HFF-Myc (cell line): ENCODE data around the gene TRAPPC2L.
A peak's percentile ranks its signal among the peaks of the same experiment; 100 is the strongest.

Experiments
- DNase-seq: peaks from one replicate; pipeline ENCODE4 v3.0.0-alpha.2; 2011; ENCODE audit warnings: low read depth; ENCODE audit errors: extremely low read depth
- H3K4me3 ChIP-seq: replicated peaks from 2 replicates; pipeline ENCODE4 v1.5.1; 2011; ENCODE audit warnings: low read depth, mild to moderate bottlenecking, control low read depth, low read length
- CTCF ChIP-seq: IDR thresholded peaks from 2 replicates; pipeline ENCODE4 v1.5.1; 2012; ENCODE audit warnings: mild to moderate bottlenecking, low read depth, low read length, control low read depth; ENCODE audit errors: missing control alignments

TRAPPC2L gene

GRCh38 chr16:88856828-88857727, at the start of gene TRAPPC2L, which contains the start of gene GALNS:
Gene TRAPPC2L (plus strand): TSS chr16:88857127. CDS start chr16:88857151, 24 bp downstream.
Gene GALNS (minus strand): TSS chr16:88856947. CDS start chr16:88856877, 70 bp downstream.
- no peak for TF ChIP-seq CTCF
- peak; percentile 77 for DNase-seq
- H3K4me3 ChIP-seq = peak within 1 kb of the TSS; percentile 98

- no peak overlapping the region for H3K4me3 ChIP-seq
Observed at GRCh38 chr16:88807142-88807625, 49.7 kb upstream of the TRAPPC2L start.

GRCh38 chr16:88807626-88808453, 49.1 kb upstream of the TRAPPC2L start:
- H3K4me3 ChIP-seq = no peak overlapping the region
- no peak for DNase-seq
- TF ChIP-seq CTCF = no peak

More at GRCh38 chr16:88807142-88807625, 49.7 kb upstream of the TRAPPC2L start:
- no peak for DNase-seq
- no peak for TF ChIP-seq CTCF

GRCh38 chr16:88809068-88809675, 47.8 kb upstream of the TRAPPC2L start:
- H3K4me3 ChIP-seq = peak overlapping the region; percentile 90
- no peak for TF ChIP-seq CTCF
- DNase-seq = no peak

GRCh38 chr16:88809676-88810165, 47.2 kb upstream of the TRAPPC2L start:
- H3K4me3 ChIP-seq = peak overlapping the region; percentile 90
- TF ChIP-seq CTCF = no peak
- no peak for DNase-seq
